Mucosa of stomach (tissue), 1 donor: ENCODE measurements around the gene TUBA1B.
"Not testable (repeated sequence)": the region's sequence is repeated elsewhere in the genome, so short reads cannot be mapped to it uniquely, and the experiment has no call there.

Experiments used
- H3K27me3 ChIP-seq: one replicate; pipeline ENCODE4 v1.7.0; 2013; ENCODE audit warnings: mild to moderate bottlenecking, low read length; ENCODE audit not compliant: control insufficient read depth, insufficient read depth
- H3K36me3 ChIP-seq: one replicate; pipeline ENCODE4 v1.7.0; 2013; ENCODE audit warnings: low read length; ENCODE audit not compliant: control insufficient read depth, insufficient read depth
- H3K4me1 ChIP-seq: one replicate; pipeline ENCODE4 v1.7.0; 2013; ENCODE audit warnings: mild to moderate bottlenecking, low read length; ENCODE audit not compliant: control insufficient read depth, insufficient read depth
- H3K4me3 ChIP-seq: one replicate; pipeline ENCODE4 v1.7.0; 2013; ENCODE audit warnings: low read length
- H3K9ac ChIP-seq: one replicate; pipeline ENCODE4 v1.7.0; 2013; ENCODE audit warnings: mild to moderate bottlenecking, low read length, moderate library complexity
- H3K9me3 ChIP-seq: one replicate; pipeline ENCODE4 v1.7.0; 2013; ENCODE audit warnings: mild to moderate bottlenecking, low read length, moderate library complexity; ENCODE audit not compliant: control insufficient read depth
- donor health status: Pancreatic carcinoma.

TUBA1B gene

DNA sequence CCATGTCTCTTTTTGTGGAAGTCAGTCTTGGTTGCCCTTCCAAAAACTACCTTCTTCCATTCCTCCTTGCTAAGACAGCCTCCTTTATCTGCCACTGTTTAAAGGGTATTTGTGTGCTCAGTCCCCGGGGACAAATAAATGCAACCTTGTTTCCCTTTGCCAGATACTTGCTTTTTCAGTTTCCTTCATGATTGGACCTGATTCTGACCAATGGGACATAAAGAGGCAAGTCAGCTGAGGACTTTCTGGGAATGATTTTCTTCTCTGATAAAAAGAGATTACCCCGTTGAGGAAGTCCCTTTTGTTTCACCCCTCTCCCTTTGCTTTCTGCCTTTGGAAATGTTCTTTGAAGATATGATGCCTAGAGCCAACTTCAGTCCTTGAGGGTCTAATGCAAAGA is 7.4 kb upstream of the TUBA1B start:
- no peaks in the 10 kb centered on the region for H3K36me3 ChIP-seq
- no peaks in the 10 kb centered on the region for H3K9me3 ChIP-seq
- H3K4me1 ChIP-seq, result no peaks in the 10 kb centered on the region
- no peaks in the 10 kb centered on the region for H3K27me3 ChIP-seq
- no peak overlapping the region for H3K4me3 ChIP-seq
- H3K9ac ChIP-seq, result no peak overlapping the region

DNA sequence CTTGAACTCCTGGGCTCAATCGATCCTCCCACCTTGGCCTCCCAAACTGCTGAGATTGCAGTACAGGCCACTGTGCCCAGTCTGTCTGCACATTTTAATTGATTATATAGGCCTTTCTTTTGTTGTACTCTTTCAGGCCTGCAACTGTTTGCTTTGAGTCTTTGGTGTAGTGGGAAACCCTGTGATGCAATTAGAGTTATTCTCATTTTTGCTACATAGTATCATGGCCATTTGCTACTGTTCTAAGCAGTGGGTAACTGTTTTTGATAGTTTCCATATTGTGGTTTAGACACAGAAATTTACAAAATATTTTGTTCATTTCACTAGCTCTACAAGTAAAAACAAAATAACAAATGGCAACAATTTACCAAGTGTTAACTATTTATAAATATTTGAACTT is 6.3 kb upstream of the TUBA1B start:
- no peaks in the 10 kb centered on the region for H3K4me1 ChIP-seq
- no peak overlapping the region for H3K4me3 ChIP-seq
- no peaks in the 10 kb centered on the region for H3K36me3 ChIP-seq
- no peak overlapping the region for H3K9ac ChIP-seq
- no peaks in the 10 kb centered on the region for H3K9me3 ChIP-seq
- H3K27me3 ChIP-seq, result no peaks in the 10 kb centered on the region

DNA sequence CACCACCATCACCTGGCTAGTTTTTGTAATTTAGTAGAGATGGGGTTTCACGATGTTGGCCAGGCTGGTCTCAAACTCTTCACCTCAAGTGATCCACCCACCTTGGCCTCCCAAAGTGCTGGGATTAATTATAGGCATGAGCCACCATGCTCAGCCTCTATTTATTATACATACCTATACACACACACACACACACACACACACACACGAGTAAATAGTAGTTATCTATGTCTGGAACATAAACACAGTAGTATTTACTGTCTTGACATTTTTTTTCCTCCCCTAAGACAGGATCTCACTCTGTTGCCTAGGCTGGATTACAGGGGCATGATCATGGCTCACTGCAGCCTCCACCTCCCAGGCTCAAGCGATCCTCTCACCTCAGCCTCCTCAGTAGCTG is 5.8 kb upstream of the TUBA1B start:
- not testable (repeated sequence) for H3K4me3 ChIP-seq, H3K9me3 ChIP-seq, H3K9ac ChIP-seq, H3K36me3 ChIP-seq, H3K4me1 ChIP-seq, H3K27me3 ChIP-seq

DNA sequence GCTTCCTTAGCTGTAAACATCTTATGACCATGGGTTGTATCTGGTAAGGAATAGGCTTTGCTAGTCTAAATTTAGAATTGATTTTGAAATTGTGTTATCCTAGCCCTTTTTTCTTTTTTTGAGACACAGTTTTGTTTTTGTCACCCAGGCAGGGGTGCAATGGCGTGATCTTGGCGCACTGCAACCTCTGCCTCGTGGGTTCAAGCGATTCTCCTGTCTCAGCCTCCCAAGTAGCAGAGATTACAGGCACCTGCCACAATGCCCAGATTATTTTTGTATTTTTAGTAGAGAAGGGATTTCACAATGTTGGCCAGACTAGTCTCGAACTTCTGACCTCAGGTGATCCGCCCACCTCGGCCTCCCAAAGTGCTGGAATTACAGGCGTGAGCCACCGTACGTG is 2.4 kb upstream of the TUBA1B start:
- H3K9ac ChIP-seq, result no peak overlapping the region
- peaks cover 16% of the 10 kb centered on the region for H3K4me1 ChIP-seq
- H3K9me3 ChIP-seq, result no peaks in the 10 kb centered on the region
- H3K36me3 ChIP-seq, result peaks cover 9% of the 10 kb centered on the region
- no peaks in the 10 kb centered on the region for H3K27me3 ChIP-seq
- H3K4me3 ChIP-seq, result no peak overlapping the region

DNA sequence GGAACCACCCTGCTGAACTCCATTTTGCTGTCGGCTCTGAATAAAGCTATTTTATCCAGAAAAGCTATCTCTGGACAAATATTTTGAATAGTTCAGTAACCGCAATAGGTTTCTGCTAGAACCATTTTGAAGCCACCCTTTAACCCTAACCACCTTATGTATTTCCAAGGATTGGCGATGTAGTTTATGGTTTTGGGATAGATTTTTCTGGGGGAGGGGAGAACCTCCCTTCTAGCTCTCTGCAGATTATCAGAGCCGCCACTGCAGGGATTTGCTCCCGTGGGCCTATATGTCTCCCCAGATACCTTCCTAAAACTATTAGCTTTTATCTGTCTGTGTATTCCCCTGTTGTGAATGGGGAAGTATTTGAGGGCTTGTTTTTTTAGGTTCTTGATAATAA is 1.8 kb upstream of the TUBA1B start:
- H3K4me3 ChIP-seq, result no peak overlapping the region
- H3K9ac ChIP-seq, result peak overlapping the region; percentile 17
- H3K4me1 ChIP-seq, result peaks cover 16% of the 10 kb centered on the region
- peaks cover 9% of the 10 kb centered on the region for H3K36me3 ChIP-seq
- H3K9me3 ChIP-seq, result no peaks in the 10 kb centered on the region
- no peaks in the 10 kb centered on the region for H3K27me3 ChIP-seq

DNA sequence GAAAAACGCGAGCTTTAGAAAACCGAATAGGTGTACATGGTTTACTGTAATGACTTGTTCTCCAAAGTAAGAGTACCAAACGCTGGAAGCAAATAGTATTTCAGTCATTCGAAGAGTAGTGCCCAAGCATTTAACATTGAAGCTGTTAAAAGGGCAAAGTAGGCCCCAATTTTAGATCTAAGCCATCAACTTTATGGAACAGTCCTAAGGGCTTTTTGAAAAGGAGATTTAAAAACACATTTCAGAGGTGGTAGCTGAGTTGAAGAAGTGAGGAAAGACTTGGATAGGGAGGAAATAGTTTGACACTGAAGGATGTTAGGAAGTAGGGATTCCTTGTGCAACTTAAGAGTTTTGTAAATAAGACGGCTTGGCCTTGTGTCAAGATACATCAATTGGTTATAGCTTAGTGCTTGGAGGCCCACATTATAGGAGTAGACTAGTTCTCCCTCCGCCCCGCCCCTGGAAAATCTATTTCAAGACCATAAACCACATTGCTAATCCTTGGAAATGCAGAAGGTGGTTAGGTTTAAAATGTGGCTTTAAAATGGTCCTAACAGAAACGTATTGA is 783 bp upstream of the TUBA1B start:
- Histone ChIP-seq H3K4me3 (peak overlapping the region; percentile 34), H3K9me3 (no peaks in the 10 kb centered on the region), H3K9ac (peak overlapping the region; percentile 46), H3K27me3 (no peaks in the 10 kb centered on the region), H3K4me1 (peaks cover 16% of the 10 kb centered on the region), H3K36me3 (peaks cover 9% of the 10 kb centered on the region)

DNA sequence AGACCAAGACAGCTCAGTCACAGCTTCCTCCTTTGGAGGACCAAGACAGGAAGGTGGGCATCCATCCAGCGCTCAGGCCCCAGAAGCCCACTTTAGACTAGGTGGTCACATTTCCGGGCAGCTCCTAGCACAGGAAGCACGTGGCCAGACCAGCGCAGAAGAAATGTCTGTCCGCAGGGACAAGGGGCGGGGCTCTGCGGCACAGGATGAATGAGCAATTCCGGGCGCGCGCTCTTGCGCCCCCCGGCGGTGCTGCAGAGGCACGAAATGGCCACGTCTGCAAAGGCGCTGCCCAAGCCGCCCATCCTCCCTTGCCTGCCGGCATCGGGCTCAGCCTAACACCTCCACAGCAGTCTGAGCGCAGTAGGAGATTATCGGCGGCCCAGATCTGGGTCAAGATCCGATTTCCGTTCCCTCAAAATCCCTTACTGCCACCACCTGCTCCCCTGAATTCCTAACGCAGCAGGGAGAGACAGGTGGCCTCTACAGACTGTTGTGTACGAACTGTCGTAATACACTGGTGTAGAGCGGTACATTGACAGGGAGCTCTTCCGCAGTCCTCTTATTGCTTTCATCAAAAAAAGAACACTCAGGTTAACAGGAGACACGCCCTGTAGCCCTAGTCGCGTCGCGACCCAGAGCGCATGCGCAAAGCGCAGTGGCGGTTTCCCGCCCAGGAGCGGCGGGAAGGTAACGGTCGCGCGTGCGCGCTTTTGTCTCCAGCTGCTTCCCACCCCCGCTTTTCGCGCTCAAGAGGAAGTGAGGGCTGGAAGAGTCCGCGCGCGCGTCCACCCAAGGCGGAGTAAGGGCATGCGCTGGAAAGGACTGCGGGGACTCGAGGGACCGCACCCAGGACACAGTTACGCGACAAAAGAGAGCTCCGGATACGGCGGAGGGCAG is 794 bp downstream of the TUBA1B start:
- Histone ChIP-seq H3K9ac (peak overlapping the region; percentile 96), H3K4me3 (peak overlapping the region; percentile 80)

DNA sequence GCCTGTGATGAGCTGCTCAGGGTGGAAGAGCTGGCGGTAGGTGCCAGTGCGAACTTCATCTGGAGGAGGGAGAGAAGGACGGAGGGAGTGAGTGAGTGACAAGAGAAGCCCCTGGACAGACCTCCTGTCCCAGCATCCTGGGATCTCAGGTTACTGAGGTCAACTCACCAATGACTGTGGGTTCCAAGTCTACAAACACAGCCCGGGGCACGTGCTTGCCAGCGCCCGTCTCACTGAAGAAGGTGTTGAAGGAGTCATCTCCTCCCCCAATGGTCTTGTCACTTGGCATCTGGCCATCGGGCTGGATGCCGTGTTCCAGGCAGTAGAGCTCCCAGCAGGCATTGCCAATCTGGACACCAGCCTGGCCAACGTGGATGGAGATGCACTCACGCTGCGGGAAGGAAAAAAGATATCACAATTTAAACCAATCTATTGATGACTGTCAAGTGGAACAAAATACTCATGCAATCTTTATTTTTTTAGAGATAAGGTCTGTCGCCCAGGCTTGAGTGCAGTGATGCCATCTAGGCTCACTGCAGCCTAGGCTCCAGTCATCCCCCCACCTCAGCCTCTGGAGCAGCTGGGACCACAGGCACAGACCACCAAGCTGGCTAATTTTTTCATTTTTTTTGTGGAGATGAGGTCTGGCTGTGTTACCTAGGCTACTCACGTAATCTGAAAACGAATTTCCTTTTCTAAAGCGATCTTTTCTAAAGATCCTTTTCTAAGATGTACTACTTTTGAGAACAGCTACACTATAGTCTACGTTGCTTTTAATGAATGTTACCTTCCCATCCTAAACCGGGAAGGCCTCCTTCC is 1.7 kb downstream of the TUBA1B start:
- peak overlapping the region; percentile 96 for H3K9ac ChIP-seq
- no peaks in the 10 kb centered on the region for H3K9me3 ChIP-seq
- H3K27me3 ChIP-seq, result no peaks in the 10 kb centered on the region
- peaks cover 9% of the 10 kb centered on the region for H3K36me3 ChIP-seq
- H3K4me1 ChIP-seq, result peaks cover 16% of the 10 kb centered on the region
- peak overlapping the region; percentile 80 for H3K4me3 ChIP-seq

More for the DNA sequence above, 794 bp downstream of the TUBA1B start:
- Histone ChIP-seq H3K27me3 (no peaks in the 10 kb centered on the region), H3K36me3 (peaks cover 9% of the 10 kb centered on the region), H3K4me1 (peaks cover 16% of the 10 kb centered on the region), H3K9me3 (no peaks in the 10 kb centered on the region)

DNA sequence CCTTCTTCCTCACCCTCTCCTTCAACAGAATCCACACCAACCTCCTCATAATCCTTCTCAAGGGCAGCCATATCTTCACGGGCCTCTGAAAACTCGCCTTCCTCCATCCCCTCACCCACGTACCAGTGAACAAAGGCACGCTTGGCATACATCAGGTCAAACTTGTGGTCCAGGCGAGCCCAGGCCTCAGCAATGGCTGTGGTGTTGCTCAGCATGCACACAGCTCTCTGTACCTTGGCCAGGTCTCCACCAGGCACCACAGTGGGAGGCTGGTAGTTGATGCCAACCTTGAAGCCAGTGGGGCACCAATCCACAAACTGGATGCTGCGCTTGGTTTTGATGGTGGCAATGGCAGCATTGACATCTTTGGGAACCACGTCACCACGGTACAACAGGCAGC is 3.2 kb downstream of the TUBA1B start:
- peaks cover 16% of the 10 kb centered on the region for H3K4me1 ChIP-seq
- not testable (repeated sequence) for H3K4me3 ChIP-seq, H3K36me3 ChIP-seq, H3K9ac ChIP-seq, H3K27me3 ChIP-seq, H3K9me3 ChIP-seq

DNA sequence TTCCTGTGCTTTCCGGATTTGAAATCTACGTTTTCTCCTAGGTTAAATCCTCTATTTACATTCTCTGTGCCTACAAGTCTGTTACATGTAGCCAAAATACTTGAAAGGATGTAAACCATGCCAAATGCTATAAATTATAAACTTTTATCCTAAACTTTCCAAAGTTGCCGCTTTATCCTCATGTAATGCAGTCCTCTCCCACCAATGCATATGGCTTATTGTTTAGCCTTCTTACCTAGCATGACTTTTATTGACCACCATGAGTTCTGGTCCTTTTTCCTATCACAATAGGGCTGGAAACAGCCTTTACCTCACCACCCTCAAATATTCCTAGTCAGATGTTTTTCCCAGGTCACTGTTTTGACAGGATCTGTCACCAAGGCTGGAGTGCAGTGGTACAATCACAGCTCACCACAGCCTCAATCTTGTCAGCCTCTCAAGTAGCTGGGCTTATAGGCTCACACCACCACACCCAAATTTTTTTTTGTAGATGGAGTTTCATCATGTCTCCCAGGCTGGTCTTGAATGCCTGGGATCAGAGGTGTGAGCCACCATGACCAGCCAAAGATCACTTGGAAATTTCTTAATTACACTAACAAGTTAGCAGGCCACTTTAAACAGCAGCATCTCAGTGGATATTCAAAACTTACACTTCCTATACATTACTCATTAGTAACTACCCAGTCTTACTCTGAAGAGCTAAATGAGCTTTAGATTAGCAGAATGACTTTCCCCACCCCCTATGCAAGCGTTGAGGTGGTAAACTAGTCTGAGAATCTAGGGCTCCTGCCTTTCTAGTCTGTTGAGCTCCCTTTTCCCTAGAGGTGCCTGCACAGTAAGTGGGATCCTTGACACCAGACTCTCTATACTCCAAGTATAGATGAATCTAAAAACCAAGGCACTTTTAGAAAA is 4.1 kb downstream of the TUBA1B start:
- no peaks in the 10 kb centered on the region for H3K9me3 ChIP-seq
- no peak overlapping the region for H3K4me3 ChIP-seq
- H3K9ac ChIP-seq, result no peak overlapping the region

DNA sequence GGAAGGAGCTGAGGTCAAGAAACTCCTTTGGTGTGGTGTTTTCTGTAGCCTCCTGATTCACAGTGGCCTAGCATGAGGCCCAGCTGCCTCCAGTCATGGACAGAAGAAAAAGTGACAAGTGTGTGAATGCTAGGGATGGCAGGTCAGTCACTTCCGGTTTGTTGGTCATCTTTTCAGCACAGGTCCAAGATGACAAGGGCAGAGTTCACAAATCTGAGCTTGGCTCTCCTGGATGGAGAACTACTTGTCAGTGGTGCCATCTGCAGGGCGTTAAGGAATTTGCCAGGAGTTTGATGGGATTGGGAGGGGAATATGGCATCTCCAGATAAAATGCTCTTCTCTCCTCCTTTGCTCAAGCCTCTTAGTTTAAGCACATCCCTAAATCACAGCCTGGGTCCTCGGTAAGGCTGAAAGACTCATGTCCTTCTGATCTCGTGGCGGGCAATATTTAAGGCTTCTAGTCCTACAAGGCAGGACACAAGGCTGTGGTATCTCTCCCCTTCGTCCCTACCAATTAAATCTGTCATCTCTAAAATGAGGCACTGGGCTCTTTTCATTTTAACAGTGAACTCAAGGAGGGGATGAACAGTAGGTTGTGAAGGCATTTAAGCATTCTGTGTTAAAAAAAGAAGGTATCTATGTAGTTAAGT is 10.0 kb downstream of the TUBA1B start:
- Histone ChIP-seq H3K4me3 (no peak overlapping the region), H3K9ac (no peak overlapping the region), H3K9me3 (no peaks in the 10 kb centered on the region), H3K27me3 (no peaks in the 10 kb centered on the region), H3K4me1 (no peaks in the 10 kb centered on the region), H3K36me3 (no peaks in the 10 kb centered on the region)

More for the DNA sequence above, 4.1 kb downstream of the TUBA1B start:
- Histone ChIP-seq H3K27me3 (no peaks in the 10 kb centered on the region), H3K36me3 (peaks cover 9% of the 10 kb centered on the region), H3K4me1 (peaks cover 13% of the 10 kb centered on the region)
